ENCODE data around the gene PRKCSH. TPM values are rescaled to one million over a fixed set of nuclear protein-coding genes. Genes with fewer than 3 reads are reported as not detected.
"Not testable (repeated sequence)": the region's sequence is repeated elsewhere in the genome, so short reads cannot be mapped to it uniquely, and the experiment has no call there.

The PRKCSH gene
- total RNA-seq, 6 experiments from 2014 or later, result 114 to 206 (median 192) TPM

GRCh38 chr19:11460207-11460606 is 24.8 kb downstream of the PRKCSH start:
- Histone ChIP-seq H3K27ac (no peak overlapping the region), H3K27me3 (no peaks in the 10 kb centered on the region), H3K36me3 (no peaks in the 10 kb centered on the region), H3K4me3 (no peak overlapping the region), H3K9me3 (no peaks in the 10 kb centered on the region), H3K4me1 (no peaks in the 10 kb centered on the region)
- no peak for ATAC-seq
- intact Hi-C loops (cut with DNase I), result no loop called here
- TF ChIP-seq POLR2A (IDR thresholded peaks at IDR 0.05), result no peak
- no peak for TF ChIP-seq CTCF (IDR thresholded peaks at IDR 0.05)
- DNase-seq, result no peak
- WGBS (ENCODE audit: insufficient coverage, low coverage, low lambda C conversion rate, missing lambda C conversion rate), result 51% methylated on average over 4 of the region's 4 CpGs

- intact Hi-C loops (cut with DNase I), result no loop called here
- WGBS (ENCODE audit: insufficient coverage, low coverage, low lambda C conversion rate, missing lambda C conversion rate), result 4% methylated on average over 2 of the region's 2 CpGs
- ATAC-seq (no peak), DNase-seq (no peak)
- Histone ChIP-seq H3K36me3 (no peaks in the 10 kb centered on the region), H3K27ac (no peak overlapping the region), H3K27me3 (no peaks in the 10 kb centered on the region), H3K4me1 (no peaks in the 10 kb centered on the region), H3K9me3 (no peaks in the 10 kb centered on the region), H3K4me3 (no peak overlapping the region)
- TF ChIP-seq POLR2A (IDR thresholded peaks at IDR 0.05) (no peak), CTCF (IDR thresholded peaks at IDR 0.05) (no peak)
Observed at GRCh38 chr19:11461453-11461852, 26.0 kb downstream of the PRKCSH start.

- Histone ChIP-seq H3K36me3 (no peaks in the 10 kb centered on the region), H3K4me3 (no peak overlapping the region), H3K27ac (no peak overlapping the region), H3K27me3 (no peaks in the 10 kb centered on the region), H3K4me1 (no peaks in the 10 kb centered on the region), H3K9me3 (no peaks in the 10 kb centered on the region)
- TF ChIP-seq POLR2A (IDR thresholded peaks at IDR 0.05) (no peak), CTCF (IDR thresholded peaks at IDR 0.05) (no peak)
- intact Hi-C loops (cut with DNase I), result no loop called here
- no peak for ATAC-seq
- DNase-seq, result no peak
- 44% methylated on average over 4 of the region's 12 CpGs for WGBS (ENCODE audit: insufficient coverage, low coverage, low lambda C conversion rate, missing lambda C conversion rate)
Observed at GRCh38 chr19:11463391-11463790, 28.0 kb downstream of the PRKCSH start.

GRCh38 chr19:11464333-11465265 is 29.2 kb downstream of the PRKCSH start:
- no peak overlapping the region for H3K4me3 ChIP-seq
- no peak for DNase-seq
- H3K9me3 ChIP-seq, result no peaks in the 10 kb centered on the region
- no peaks in the 10 kb centered on the region for H3K4me1 ChIP-seq
- H3K36me3 ChIP-seq, result no peaks in the 10 kb centered on the region
- ATAC-seq, result no peak
- WGBS (ENCODE audit: insufficient coverage, low coverage, low lambda C conversion rate, missing lambda C conversion rate), result 72% methylated on average over 9 of the region's 11 CpGs
- no peaks in the 10 kb centered on the region for H3K27me3 ChIP-seq
- intact Hi-C loops (cut with DNase I), result no loop called here
- no peak for TF ChIP-seq POLR2A (IDR thresholded peaks at IDR 0.05)
- H3K27ac ChIP-seq, result no peak overlapping the region

GRCh38 chr19:11465600-11465999 is 30.2 kb downstream of the PRKCSH start:
- intact Hi-C loops (cut with DNase I), result no loop called here
- DNase-seq (no peak), ATAC-seq (no peak)
- Histone ChIP-seq H3K27me3 (no peaks in the 10 kb centered on the region), H3K4me3 (no peak overlapping the region), H3K36me3 (no peaks in the 10 kb centered on the region), H3K9me3 (no peaks in the 10 kb centered on the region), H3K27ac (no peak overlapping the region), H3K4me1 (no peaks in the 10 kb centered on the region)
- no peak for TF ChIP-seq POLR2A (IDR thresholded peaks at IDR 0.05)
- TF ChIP-seq CTCF (IDR thresholded peaks at IDR 0.05), result no peak
- 39% methylated on average over 4 of the region's 8 CpGs for WGBS (ENCODE audit: insufficient coverage, low coverage, low lambda C conversion rate, missing lambda C conversion rate)

GRCh38 chr19:11468266-11468845 is 32.9 kb downstream of the PRKCSH start:
- ATAC-seq; H3K36me3 ChIP-seq; H3K9me3 ChIP-seq; DNase-seq; H3K4me3 ChIP-seq; intact Hi-C loops (cut with DNase I); H3K4me1 ChIP-seq; H3K27me3 ChIP-seq; H3K27ac ChIP-seq: not testable (repeated sequence)
- WGBS (ENCODE audit: insufficient coverage, low coverage, low lambda C conversion rate, missing lambda C conversion rate), result 56% methylated on average over 8 of the region's 8 CpGs

All from right lobe of liver (tissue), 6 donors.